Stimulated activated naive B cell treated with anti-CD40 and anti-IgM and Interleukin-4, amounts not matched to agents 10 μg/mL and 1 μg/mL and 100 μg/mL, for 72 hours (primary cell): ENCODE measurements around the gene TSPAN8.
"Not testable (repeated sequence)": the region's sequence is repeated elsewhere in the genome, so short reads cannot be mapped to it uniquely, and the experiment has no call there.

Experiments used
- ATAC-seq, 2 donors: fragments of 150-1000 bp; cut with Tn5 transposase; replicated peaks; 2 replicates each; pipeline ENCODE4 v1.10.0; 2021; ENCODE audit warnings: moderate library complexity in 1 of 2
- DNase-seq: peaks from one replicate; pipeline ENCODE4 v3.0.0; 2021
- H3K27ac Mint-ChIP-seq: one replicate; pipeline ENCODE4 v1.8.0; 2022; ENCODE audit warnings: mild to moderate bottlenecking, mixed read lengths
- H3K27me3 Mint-ChIP-seq, 2 donors: one replicate each; pipeline ENCODE4 v1.8.0; 2022; ENCODE audit warnings: mixed read lengths in 2 of 2
- H3K36me3 Mint-ChIP-seq, 2 donors: one replicate each; pipeline ENCODE4 v1.8.0; 2022; ENCODE audit warnings: mixed read lengths in 2 of 2, mild to moderate bottlenecking in 1 of 2
- H3K4me1 Mint-ChIP-seq, 2 donors: one replicate each; pipeline ENCODE4 v1.8.0; 2022; ENCODE audit warnings: mixed read lengths in 2 of 2, mild to moderate bottlenecking in 1 of 2
- H3K4me3 Mint-ChIP-seq, 2 donors: one replicate each; pipeline ENCODE4 v1.8.0; 2022; ENCODE audit warnings: mild to moderate bottlenecking in 2 of 2, mixed read lengths in 2 of 2, moderate library complexity in 1 of 2
- H3K9me3 Mint-ChIP-seq, 2 donors: one replicate each; pipeline ENCODE4 v1.8.0; 2022; ENCODE audit warnings: mixed read lengths in 2 of 2, mild to moderate bottlenecking in 1 of 2

The TSPAN8 gene

GRCh38 chr12:71128191-71128788, 29.5 kb downstream of the TSPAN8 start:
- no peaks in the 10 kb centered on the region for H3K4me1 Mint-ChIP-seq
- no peak overlapping the region for H3K27ac Mint-ChIP-seq
- no peaks in the 10 kb centered on the region for H3K27me3 Mint-ChIP-seq
- H3K9me3 Mint-ChIP-seq = no peaks in the 10 kb centered on the region
- no peak for DNase-seq
- no peak overlapping the region for H3K4me3 Mint-ChIP-seq
- ATAC-seq = no peak
- H3K36me3 Mint-ChIP-seq = no peaks in the 10 kb centered on the region

- H3K27me3 Mint-ChIP-seq = no peaks in the 10 kb centered on the region
- no peak overlapping the region for H3K27ac Mint-ChIP-seq
- ATAC-seq = no peak
These were observed 31.9 kb downstream of the TSPAN8 start for GRCh38 chr12:71125949-71126348.

DNA sequence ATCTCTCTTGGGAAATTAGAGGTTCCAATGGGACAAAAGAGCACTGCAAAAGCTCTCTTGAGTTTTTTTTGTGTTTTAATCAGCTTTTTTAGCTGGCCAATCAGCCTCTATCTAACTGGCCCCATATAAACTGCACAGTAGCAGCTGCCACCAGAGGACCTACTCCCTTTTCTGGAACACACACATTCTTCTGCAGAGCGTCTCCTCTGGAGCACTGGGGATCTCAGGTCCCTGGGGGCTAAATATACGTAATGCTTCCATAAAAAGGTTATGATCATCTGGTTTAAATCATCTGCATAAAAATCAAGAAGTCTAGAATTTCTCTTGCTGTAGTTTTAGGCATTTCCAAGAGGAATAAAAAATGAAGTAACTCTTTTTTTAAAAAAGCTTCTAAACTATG, 32.3 kb downstream of the TSPAN8 start:
- H3K4me3 Mint-ChIP-seq = no peak overlapping the region
- no peaks in the 10 kb centered on the region for H3K4me1 Mint-ChIP-seq

More at GRCh38 chr12:71125949-71126348, 31.9 kb downstream of the TSPAN8 start:
- Mint-ChIP-seq H3K9me3 (no peaks in the 10 kb centered on the region), H3K4me3 (no peak overlapping the region), H3K4me1 (no peaks in the 10 kb centered on the region), H3K36me3 (no peaks in the 10 kb centered on the region)
- DNase-seq = no peak

DNA sequence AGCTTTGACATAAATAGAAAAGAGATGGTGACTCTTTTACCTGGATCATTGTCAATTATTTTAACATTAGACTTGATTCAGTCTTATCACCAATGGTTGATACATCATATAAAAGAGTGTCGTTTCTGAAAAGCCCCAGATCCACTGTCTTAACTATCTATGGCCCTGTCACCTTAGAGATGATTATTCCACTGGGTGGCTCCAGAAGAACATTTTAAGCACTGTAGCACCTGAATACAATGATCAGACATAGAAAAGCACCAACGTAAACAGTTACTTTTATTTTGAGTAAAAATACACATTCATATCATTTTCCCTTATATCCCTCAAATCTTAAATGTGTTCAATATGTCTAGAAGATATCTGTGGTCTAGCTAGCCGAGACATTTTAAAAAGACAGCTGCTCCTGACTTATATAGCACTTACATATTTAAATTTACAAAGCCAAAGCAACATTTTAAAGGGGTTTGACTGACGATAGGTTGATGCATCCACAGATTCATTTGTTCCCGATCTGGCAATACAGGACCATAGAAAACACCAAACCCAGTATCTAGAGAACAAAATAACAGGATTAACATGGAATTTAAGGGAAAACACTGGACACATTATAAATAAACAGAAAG, 32.9 kb downstream of the TSPAN8 start:
- no peaks in the 10 kb centered on the region for H3K4me1 Mint-ChIP-seq
- ATAC-seq (no peak), DNase-seq (no peak)
- no peak overlapping the region for H3K27ac Mint-ChIP-seq
- no peaks in the 10 kb centered on the region for H3K27me3 Mint-ChIP-seq
- no peaks in the 10 kb centered on the region for H3K36me3 Mint-ChIP-seq
- no peaks in the 10 kb centered on the region for H3K9me3 Mint-ChIP-seq
- H3K4me3 Mint-ChIP-seq = no peak overlapping the region

More for the DNA sequence above, 32.3 kb downstream of the TSPAN8 start:
- Mint-ChIP-seq H3K27ac (no peak overlapping the region), H3K36me3 (no peaks in the 10 kb centered on the region), H3K9me3 (no peaks in the 10 kb centered on the region), H3K27me3 (no peaks in the 10 kb centered on the region)
- ATAC-seq (no peak), DNase-seq (no peak)

GRCh38 chr12:71113148-71113547, 44.7 kb downstream of the TSPAN8 start:
- not testable (repeated sequence) for H3K27ac Mint-ChIP-seq, H3K4me1 Mint-ChIP-seq, ATAC-seq

GRCh38 chr12:71109834-71110233, 48.0 kb downstream of the TSPAN8 start:
- H3K36me3 Mint-ChIP-seq = no peaks in the 10 kb centered on the region
- no peak overlapping the region for H3K4me3 Mint-ChIP-seq
- ATAC-seq (no peak), DNase-seq (no peak)
- H3K9me3 Mint-ChIP-seq = peaks cover 13 to 15% of the 10 kb centered on the region in 2 donors
- no peaks in the 10 kb centered on the region for H3K27me3 Mint-ChIP-seq
- H3K27ac Mint-ChIP-seq = no peak overlapping the region
- H3K4me1 Mint-ChIP-seq = no peaks in the 10 kb centered on the region

More at GRCh38 chr12:71113148-71113547, 44.7 kb downstream of the TSPAN8 start:
- H3K4me3 Mint-ChIP-seq, H3K27me3 Mint-ChIP-seq, DNase-seq, H3K36me3 Mint-ChIP-seq: not testable (repeated sequence)
- peaks cover 13 to 15% of the 10 kb centered on the region in 2 donors for H3K9me3 Mint-ChIP-seq

- H3K27ac Mint-ChIP-seq = no peak overlapping the region
- H3K9me3 Mint-ChIP-seq = peaks cover 12% of the 10 kb centered on the region in 2 donors
- H3K4me1 Mint-ChIP-seq = no peaks in the 10 kb centered on the region
- H3K36me3 Mint-ChIP-seq = no peaks in the 10 kb centered on the region
- DNase-seq = no peak
- H3K4me3 Mint-ChIP-seq = no peak overlapping the region
- no peaks in the 10 kb centered on the region for H3K27me3 Mint-ChIP-seq
- ATAC-seq = no peak
These were observed 49.4 kb downstream of the TSPAN8 start for GRCh38 chr12:71108355-71108754.

DNA sequence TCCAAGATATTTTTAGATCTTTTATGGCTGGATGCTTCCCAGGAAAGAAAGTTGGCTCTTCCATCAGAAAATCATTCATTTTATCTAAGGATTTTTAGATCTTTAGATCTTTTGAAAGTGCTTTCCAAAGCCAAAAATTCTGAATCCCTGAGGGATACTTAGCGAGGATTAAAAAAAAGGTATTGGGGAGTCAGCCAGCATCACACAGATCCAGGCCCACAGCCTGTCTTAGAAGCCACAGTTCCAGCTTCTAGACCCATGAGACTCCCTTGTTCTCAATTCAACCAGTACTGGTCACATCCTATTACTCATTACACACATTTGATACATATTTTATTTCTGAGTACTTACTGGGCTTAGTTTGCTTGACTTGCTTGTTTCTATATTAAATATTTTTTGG, 49.9 kb downstream of the TSPAN8 start:
- Mint-ChIP-seq H3K9me3 (peaks cover 7 to 12% of the 10 kb centered on the region in 2 donors), H3K27me3 (no peaks in the 10 kb centered on the region), H3K36me3 (no peaks in the 10 kb centered on the region), H3K4me1 (no peaks in the 10 kb centered on the region), H3K4me3 (no peak overlapping the region), H3K27ac (no peak overlapping the region)
- ATAC-seq (no peak), DNase-seq (no peak)

GRCh38 chr12:71105956-71106355, 51.8 kb downstream of the TSPAN8 start:
- no peaks in the 10 kb centered on the region for H3K27me3 Mint-ChIP-seq
- H3K4me3 Mint-ChIP-seq = no peak overlapping the region
- H3K4me1 Mint-ChIP-seq = no peaks in the 10 kb centered on the region
- DNase-seq = no peak
- no peak for ATAC-seq
- H3K9me3 Mint-ChIP-seq = peaks cover under 1 to 2% of the 10 kb centered on the region in 2 donors
- H3K27ac Mint-ChIP-seq = no peak overlapping the region
- H3K36me3 Mint-ChIP-seq = no peaks in the 10 kb centered on the region

GRCh38 chr12:71092290-71092689, 65.5 kb downstream of the TSPAN8 start:
- no peak for ATAC-seq
- Mint-ChIP-seq H3K9me3 (peaks cover 9 to 10% of the 10 kb centered on the region in 2 donors), H3K36me3 (no peaks in the 10 kb centered on the region), H3K4me1 (no peaks in the 10 kb centered on the region), H3K27me3 (no peaks in the 10 kb centered on the region), H3K4me3 (no peak overlapping the region), H3K27ac (no peak overlapping the region)
- no peak for DNase-seq

- Mint-ChIP-seq H3K27me3 (no peaks in the 10 kb centered on the region), H3K4me1 (no peaks in the 10 kb centered on the region), H3K4me3 (no peak overlapping the region), H3K9me3 (peaks cover 9 to 10% of the 10 kb centered on the region in 2 donors), H3K27ac (no peak overlapping the region), H3K36me3 (no peaks in the 10 kb centered on the region)
- no peak for DNase-seq
- ATAC-seq = no peak
These were observed 66.8 kb downstream of the TSPAN8 start for GRCh38 chr12:71090971-71091370.

- Mint-ChIP-seq H3K27ac (no peak overlapping the region), H3K27me3 (no peaks in the 10 kb centered on the region), H3K4me3 (no peak overlapping the region), H3K4me1 (no peaks in the 10 kb centered on the region), H3K36me3 (no peaks in the 10 kb centered on the region), H3K9me3 (peaks cover 0 to 2% of the 10 kb centered on the region in 2 donors)
- ATAC-seq (no peak), DNase-seq (no peak)
These were observed 72.2 kb downstream of the TSPAN8 start for GRCh38 chr12:71085575-71085974.

- H3K27me3 Mint-ChIP-seq = no peaks in the 10 kb centered on the region
- no peak overlapping the region for H3K4me3 Mint-ChIP-seq
- no peaks in the 10 kb centered on the region for H3K36me3 Mint-ChIP-seq
- ATAC-seq (no peak), DNase-seq (no peak)
- no peak overlapping the region for H3K27ac Mint-ChIP-seq
- peaks cover 2 to 4% of the 10 kb centered on the region in 2 donors for H3K9me3 Mint-ChIP-seq
- no peaks in the 10 kb centered on the region for H3K4me1 Mint-ChIP-seq
These were observed 82.1 kb downstream of the TSPAN8 start for GRCh38 chr12:71075743-71076142.
